Activated T-cell treated with anti-CD3 and anti-CD28 coated beads, Interleukin-2, amount 50 U/mL, for 1 hour (primary cell): ENCODE data around the gene RFK.
A peak's percentile ranks its signal among the peaks of the same experiment; 100 is the strongest.
"Not testable (repeated sequence)": the region's sequence is repeated elsewhere in the genome, so short reads cannot be mapped to it uniquely, and the experiment has no call there.

ENCODE experiments used
- DNase-seq: peaks from one replicate; pipeline ENCODE4 v3.0.0-alpha.2; 2020

RFK gene

GRCh38 chr9:76394195-76394959, at the start of gene RFK:
Gene RFK, minus strand, starts transcription at chr9:76394426. Its CDS starts 255 bp downstream, at chr9:76394171.
- peak; percentile 97 for DNase-seq

GRCh38 chr9:76443887-76444286, 49.7 kb upstream of the RFK start:
- no peak for DNase-seq

- DNase-seq, result no peak
These were observed 47.5 kb upstream of the RFK start for GRCh38 chr9:76441551-76442322.

- no peak for DNase-seq
These were observed 44.8 kb upstream of the RFK start for GRCh38 chr9:76438841-76439588.

GRCh38 chr9:76437017-76437699, 42.9 kb upstream of the RFK start:
- not testable (repeated sequence) for DNase-seq

GRCh38 chr9:76434897-76435296, 40.7 kb upstream of the RFK start:
- DNase-seq, result not testable (repeated sequence)

GRCh38 chr9:76433836-76434235, 39.6 kb upstream of the RFK start:
- DNase-seq, result no peak

- no peak for DNase-seq
These were observed 39.2 kb upstream of the RFK start for GRCh38 chr9:76433406-76433805.

GRCh38 chr9:76431601-76432000, 37.4 kb upstream of the RFK start:
- DNase-seq, result no peak

- no peak for DNase-seq
These were observed 32.7 kb upstream of the RFK start for GRCh38 chr9:76426807-76427419.

GRCh38 chr9:76425677-76426453, 31.6 kb upstream of the RFK start:
- DNase-seq, result no peak

- no peak for DNase-seq
These were observed 30.3 kb upstream of the RFK start for GRCh38 chr9:76424491-76424890.

GRCh38 chr9:76423216-76424177, 29.3 kb upstream of the RFK start:
- DNase-seq, result no peak

- DNase-seq, result no peak
These were observed 25.7 kb upstream of the RFK start for GRCh38 chr9:76419782-76420380.

GRCh38 chr9:76417394-76417793, 23.2 kb upstream of the RFK start:
- no peak for DNase-seq

GRCh38 chr9:76415731-76416130, 21.5 kb upstream of the RFK start:
- DNase-seq, result no peak

GRCh38 chr9:76415154-76415553, 20.9 kb upstream of the RFK start:
- DNase-seq, result no peak

- DNase-seq, result no peak
These were observed 20.4 kb upstream of the RFK start for GRCh38 chr9:76414661-76415060.

GRCh38 chr9:76413658-76414057, 19.4 kb upstream of the RFK start:
- no peak for DNase-seq

- no peak for DNase-seq
These were observed 18.4 kb upstream of the RFK start for GRCh38 chr9:76412638-76413037.
